ENCODE data around the gene CSPG4.

The CSPG4 gene

GRCh38 chr15:75672646-75673425, 39.8 kb downstream of the CSPG4 start:
- TF ChIP-seq, protein P1, sequence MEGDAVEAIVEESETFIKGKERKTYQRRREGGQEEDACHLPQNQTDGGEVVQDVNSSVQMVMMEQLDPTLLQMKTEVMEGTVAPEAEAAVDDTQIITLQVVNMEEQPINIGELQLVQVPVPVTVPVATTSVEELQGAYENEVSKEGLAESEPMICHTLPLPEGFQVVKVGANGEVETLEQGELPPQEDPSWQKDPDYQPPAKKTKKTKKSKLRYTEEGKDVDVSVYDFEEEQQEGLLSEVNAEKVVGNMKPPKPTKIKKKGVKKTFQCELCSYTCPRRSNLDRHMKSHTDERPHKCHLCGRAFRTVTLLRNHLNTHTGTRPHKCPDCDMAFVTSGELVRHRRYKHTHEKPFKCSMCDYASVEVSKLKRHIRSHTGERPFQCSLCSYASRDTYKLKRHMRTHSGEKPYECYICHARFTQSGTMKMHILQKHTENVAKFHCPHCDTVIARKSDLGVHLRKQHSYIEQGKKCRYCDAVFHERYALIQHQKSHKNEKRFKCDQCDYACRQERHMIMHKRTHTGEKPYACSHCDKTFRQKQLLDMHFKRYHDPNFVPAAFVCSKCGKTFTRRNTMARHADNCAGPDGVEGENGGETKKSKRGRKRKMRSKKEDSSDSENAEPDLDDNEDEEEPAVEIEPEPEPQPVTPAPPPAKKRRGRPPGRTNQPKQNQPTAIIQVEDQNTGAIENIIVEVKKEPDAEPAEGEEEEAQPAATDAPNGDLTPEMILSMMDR (IDR thresholded peaks at IDR 0.05; ENCODE audit: control insufficient read depth, insufficient read depth, low read depth, low read length, missing control alignments): no peak
- H3K4me3 ChIP-seq (ENCODE audit: control insufficient read depth, low read depth, low read length): no peak overlapping the region
- no peak for DNase-seq (ENCODE audit: low read depth)

GRCh38 chr15:75671730-75672602, 40.7 kb downstream of the CSPG4 start:
- TF ChIP-seq, protein P1 (IDR thresholded peaks at IDR 0.05; ENCODE audit: control insufficient read depth, insufficient read depth, low read depth, low read length, missing control alignments): no peak
- H3K4me3 ChIP-seq (ENCODE audit: control insufficient read depth, low read depth, low read length): no peak overlapping the region
- no peak for DNase-seq (ENCODE audit: low read depth)

DNA sequence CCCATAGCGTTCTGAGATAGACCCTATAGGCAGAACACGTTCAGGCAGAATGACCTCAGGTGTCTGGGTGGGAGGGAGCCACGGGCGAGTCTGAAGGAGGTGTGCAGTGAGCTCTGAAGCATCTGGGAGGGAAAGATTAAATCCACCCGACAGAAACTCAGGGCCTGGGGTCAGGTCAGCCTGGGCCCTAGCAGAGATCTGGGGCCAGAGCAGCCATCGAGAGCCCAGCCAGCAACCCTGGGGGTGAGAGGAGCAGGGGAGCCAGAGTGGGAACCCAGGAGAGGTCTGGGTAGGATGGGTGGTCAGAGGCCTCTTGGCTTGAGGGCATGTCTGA, 42.8 kb downstream of the CSPG4 start:
- TF ChIP-seq, protein P1 (IDR thresholded peaks at IDR 0.05; ENCODE audit: control insufficient read depth, insufficient read depth, low read depth, low read length, missing control alignments): no peak
- no peak for DNase-seq (ENCODE audit: low read depth)
- no peak overlapping the region for H3K4me3 ChIP-seq (ENCODE audit: control insufficient read depth, low read depth, low read length)

DNA sequence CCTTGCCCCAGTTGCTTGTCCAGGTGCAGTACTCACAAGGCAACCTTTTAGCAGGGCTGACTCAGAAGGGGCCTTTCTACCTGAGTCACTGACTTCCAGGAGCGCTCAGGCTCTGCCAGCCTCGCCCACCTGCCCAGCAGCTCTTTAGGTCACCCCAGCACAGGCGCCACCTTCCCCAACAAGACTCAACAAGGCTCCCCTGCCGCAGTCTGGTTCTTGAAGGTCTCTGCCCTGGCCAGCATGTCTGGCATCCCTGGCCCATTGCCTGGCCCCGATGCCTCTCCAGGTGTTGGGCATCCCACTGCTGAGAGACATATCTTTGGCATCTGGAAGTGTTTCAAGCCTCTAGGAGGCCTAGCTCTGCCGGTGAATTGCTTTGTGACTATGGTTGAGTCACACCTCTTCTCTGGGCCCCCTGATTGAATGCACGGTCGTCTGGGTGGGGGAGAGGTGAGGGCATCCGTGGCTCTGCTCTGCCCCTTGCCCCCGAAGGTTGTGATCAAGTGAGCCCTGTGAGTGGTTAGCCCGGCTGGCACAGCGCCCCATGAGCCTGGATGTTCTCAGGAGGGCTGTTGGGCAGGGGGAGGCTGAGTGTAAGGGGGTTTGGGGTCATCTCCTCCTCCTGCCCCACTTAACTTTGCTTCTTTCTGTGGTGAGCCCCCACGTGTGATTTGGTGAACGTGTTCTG, 43.3 kb downstream of the CSPG4 start:
- no peak for DNase-seq (ENCODE audit: low read depth)
- TF ChIP-seq, protein P1 (IDR thresholded peaks at IDR 0.05; ENCODE audit: control insufficient read depth, insufficient read depth, low read depth, low read length, missing control alignments): no peak
- H3K4me3 ChIP-seq (ENCODE audit: control insufficient read depth, low read depth, low read length): no peak overlapping the region

GRCh38 chr15:75666823-75667501, 45.7 kb downstream of the CSPG4 start:
- TF ChIP-seq, protein P1 (IDR thresholded peaks at IDR 0.05; ENCODE audit: control insufficient read depth, insufficient read depth, low read depth, low read length, missing control alignments): no peak
- no peak overlapping the region for H3K4me3 ChIP-seq (ENCODE audit: control insufficient read depth, low read depth, low read length)
- DNase-seq (ENCODE audit: low read depth): peak; percentile 97

GRCh38 chr15:75663931-75664421, 48.7 kb downstream of the CSPG4 start:
- TF ChIP-seq, protein P1 (IDR thresholded peaks at IDR 0.05; ENCODE audit: control insufficient read depth, insufficient read depth, low read depth, low read length, missing control alignments): no peak
- no peak overlapping the region for H3K4me3 ChIP-seq (ENCODE audit: control insufficient read depth, low read depth, low read length)
- DNase-seq (ENCODE audit: low read depth): no peak
